ENCODE data around the gene DUSP8. TPM values are rescaled to one million over a fixed set of nuclear protein-coding genes. Genes with fewer than 3 reads are reported as not detected.

The DUSP8 gene
- total and polyA plus RNA-seq, 9 donors: 0.38 to 14.9 (median 1.3) TPM

DNA sequence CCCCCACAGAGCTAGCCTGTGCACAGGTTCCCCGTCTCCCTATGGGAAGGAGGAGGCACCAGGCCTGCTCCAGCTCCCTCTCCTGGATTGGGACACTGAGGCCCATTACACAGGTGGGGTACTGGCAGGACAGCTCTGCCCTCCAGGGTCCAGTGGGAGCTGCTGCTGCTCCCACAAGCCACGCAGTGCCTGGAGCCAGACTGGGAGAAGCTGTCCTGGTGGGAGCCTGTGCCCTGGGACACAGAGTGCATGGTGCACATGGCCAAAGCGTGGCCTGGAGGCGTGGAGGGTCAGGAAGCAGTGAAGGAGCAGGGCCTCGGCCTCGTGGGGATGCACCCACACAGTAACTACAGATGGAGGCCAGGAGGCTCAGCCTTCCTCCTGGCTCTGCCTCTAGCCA lies 27.5 kb downstream of the DUSP8 start:
- intact Hi-C loops (cut with DNase I): no loop called here
- H3K27ac ChIP-seq: no peak overlapping the region

DNA sequence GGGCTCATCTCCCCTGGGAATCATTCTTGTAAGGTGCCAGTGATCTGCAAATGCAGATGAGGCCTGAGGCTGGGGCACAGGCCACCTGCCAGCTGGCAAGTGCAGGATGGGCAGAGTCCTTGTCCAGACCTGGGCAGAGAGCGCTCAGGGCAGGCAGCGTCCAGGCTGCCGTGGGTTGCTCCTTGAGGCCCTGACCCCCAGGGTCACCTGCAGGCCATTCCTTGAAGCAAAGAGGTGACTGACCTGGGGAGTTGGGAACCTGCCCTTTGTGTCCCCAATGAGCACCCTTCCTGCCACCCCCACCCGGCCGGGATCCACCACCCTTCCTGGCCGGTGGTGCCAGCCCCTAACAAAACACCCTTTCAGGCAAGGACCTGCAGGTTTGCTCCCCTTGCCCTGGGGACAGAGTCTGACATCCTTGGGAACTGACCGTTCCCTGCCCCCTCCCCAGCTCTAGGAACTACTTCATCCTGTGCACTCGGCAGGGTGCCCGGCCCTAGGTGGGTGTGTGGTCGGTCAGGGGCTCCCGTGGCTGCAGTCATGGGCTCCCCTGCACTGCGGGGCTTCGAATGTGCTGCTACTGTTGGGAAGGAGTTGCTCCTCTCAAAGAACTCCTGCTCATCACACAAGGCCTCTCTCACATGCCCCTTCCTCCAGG lies 28.3 kb downstream of the DUSP8 start:
- no peak for DNase-seq
- H3K27ac ChIP-seq: no peak overlapping the region
- H3K4me3 ChIP-seq: no peak overlapping the region
- peaks cover 2% of the 10 kb centered on the region for H3K4me1 ChIP-seq (ENCODE audit: insufficient read depth)
- H3K36me3 ChIP-seq: no peaks in the 10 kb centered on the region
- no peaks in the 10 kb centered on the region for H3K9me3 ChIP-seq
- TF ChIP-seq POLR2A (IDR thresholded peaks at IDR 0.05): no peak
- TF ChIP-seq, protein P1, sequence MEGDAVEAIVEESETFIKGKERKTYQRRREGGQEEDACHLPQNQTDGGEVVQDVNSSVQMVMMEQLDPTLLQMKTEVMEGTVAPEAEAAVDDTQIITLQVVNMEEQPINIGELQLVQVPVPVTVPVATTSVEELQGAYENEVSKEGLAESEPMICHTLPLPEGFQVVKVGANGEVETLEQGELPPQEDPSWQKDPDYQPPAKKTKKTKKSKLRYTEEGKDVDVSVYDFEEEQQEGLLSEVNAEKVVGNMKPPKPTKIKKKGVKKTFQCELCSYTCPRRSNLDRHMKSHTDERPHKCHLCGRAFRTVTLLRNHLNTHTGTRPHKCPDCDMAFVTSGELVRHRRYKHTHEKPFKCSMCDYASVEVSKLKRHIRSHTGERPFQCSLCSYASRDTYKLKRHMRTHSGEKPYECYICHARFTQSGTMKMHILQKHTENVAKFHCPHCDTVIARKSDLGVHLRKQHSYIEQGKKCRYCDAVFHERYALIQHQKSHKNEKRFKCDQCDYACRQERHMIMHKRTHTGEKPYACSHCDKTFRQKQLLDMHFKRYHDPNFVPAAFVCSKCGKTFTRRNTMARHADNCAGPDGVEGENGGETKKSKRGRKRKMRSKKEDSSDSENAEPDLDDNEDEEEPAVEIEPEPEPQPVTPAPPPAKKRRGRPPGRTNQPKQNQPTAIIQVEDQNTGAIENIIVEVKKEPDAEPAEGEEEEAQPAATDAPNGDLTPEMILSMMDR (IDR thresholded peaks at IDR 0.05): no peak
- TF ChIP-seq EP300 (IDR thresholded peaks at IDR 0.05): no peak
- H3K27me3 ChIP-seq: peaks cover 6% of the 10 kb centered on the region
- intact Hi-C loops (cut with DNase I): no loop called here
- 59 to 72% (median 70%) methylated on average over 11 to 13 of the region's 13 CpGs for WGBS, 3 donors

More for the DNA sequence above, 27.5 kb downstream of the DUSP8 start:
- no peak overlapping the region for H3K4me3 ChIP-seq
- H3K27me3 ChIP-seq: peaks cover 6% of the 10 kb centered on the region
- H3K4me1 ChIP-seq (ENCODE audit: insufficient read depth): peaks cover 2% of the 10 kb centered on the region
- no peak for DNase-seq
- no peak for TF ChIP-seq POLR2A (IDR thresholded peaks at IDR 0.05)
- TF ChIP-seq, protein P1 (IDR thresholded peaks at IDR 0.05): no peak
- no peak for TF ChIP-seq EP300 (IDR thresholded peaks at IDR 0.05)
- H3K36me3 ChIP-seq: no peaks in the 10 kb centered on the region
- no peaks in the 10 kb centered on the region for H3K9me3 ChIP-seq
- WGBS, 3 donors: 71 to 79% (median 71%) methylated on average over 6 of the region's 6 CpGs

DNA sequence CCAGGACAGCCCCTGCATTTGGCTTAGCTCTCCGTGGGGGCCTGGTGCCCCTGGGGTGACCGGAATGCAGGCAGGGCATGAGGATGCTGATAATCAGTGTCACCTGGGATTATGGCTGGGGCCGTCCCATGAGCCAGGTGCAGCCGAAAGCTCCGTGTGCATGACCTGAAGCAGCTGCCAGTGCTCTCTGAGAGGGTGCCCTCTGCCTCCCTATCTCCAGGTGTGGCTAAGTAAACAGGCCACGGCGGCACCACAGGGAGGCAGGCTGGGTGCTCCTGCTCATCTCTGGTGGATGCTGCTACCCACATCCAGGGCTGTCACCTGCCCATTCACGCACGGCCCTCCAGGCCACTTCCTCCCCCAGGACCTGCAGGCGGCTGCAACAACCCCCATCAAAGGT lies 29.8 kb downstream of the DUSP8 start:
- TF ChIP-seq, protein P1 (IDR thresholded peaks at IDR 0.05): no peak
- TF ChIP-seq EP300 (IDR thresholded peaks at IDR 0.05) (no peak), POLR2A (IDR thresholded peaks at IDR 0.05) (no peak)
- Histone ChIP-seq H3K27ac (no peak overlapping the region), H3K4me1 (ENCODE audit: insufficient read depth) (peaks cover 2% of the 10 kb centered on the region), H3K4me3 (no peak overlapping the region), H3K27me3 (peaks cover 4% of the 10 kb centered on the region), H3K9me3 (no peaks in the 10 kb centered on the region), H3K36me3 (no peaks in the 10 kb centered on the region)
- DNase-seq: no peak
- 53 to 63% (median 59%) methylated on average over 10 of the region's 10 CpGs for WGBS, 3 donors
- intact Hi-C loops (cut with DNase I): no loop called here

DNA sequence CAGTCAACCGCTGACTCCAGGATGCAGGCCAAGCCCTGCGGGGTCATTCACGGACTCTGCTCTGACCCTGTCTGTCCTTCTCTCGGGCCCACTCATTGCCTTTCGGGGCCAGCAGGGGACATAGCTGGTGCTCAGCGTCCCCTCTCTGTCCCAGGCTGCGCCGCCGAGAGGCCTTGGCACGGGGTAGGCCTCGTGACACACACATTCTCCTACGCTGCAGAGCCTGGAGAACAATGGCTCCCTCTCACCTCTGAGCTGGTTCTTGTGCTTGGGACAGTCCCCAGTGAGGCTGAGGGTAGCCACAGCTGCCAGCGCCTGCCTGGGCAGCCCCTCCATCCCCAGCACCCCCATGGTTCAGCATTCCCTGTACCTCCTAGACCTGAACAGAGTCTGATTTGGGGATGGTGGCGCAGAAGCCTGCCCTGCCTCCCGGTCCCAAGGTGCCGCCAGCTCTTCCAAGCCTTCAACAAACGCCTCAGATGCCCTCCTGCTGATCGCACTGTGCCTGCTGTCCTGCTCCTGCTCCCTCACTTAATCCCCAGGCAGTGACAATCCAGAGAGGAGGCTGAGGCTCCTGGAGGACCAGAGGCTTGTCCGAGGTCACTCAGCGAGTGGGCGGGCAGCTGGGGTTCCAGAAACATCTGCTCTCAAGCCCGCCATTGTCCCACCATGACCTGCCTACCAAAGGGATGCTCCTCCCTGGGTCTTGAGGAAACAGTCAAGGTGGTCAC lies 30.4 kb downstream of the DUSP8 start:
- TF ChIP-seq EP300 (IDR thresholded peaks at IDR 0.05): no peak
- no peak for TF ChIP-seq POLR2A (IDR thresholded peaks at IDR 0.05)
- TF ChIP-seq, protein P1 (IDR thresholded peaks at IDR 0.05): no peak
- no peaks in the 10 kb centered on the region for H3K27me3 ChIP-seq
- no peak for DNase-seq
- no peaks in the 10 kb centered on the region for H3K36me3 ChIP-seq
- no peaks in the 10 kb centered on the region for H3K4me1 ChIP-seq (ENCODE audit: insufficient read depth)
- no peak overlapping the region for H3K4me3 ChIP-seq
- no peaks in the 10 kb centered on the region for H3K9me3 ChIP-seq
- intact Hi-C loops (cut with DNase I): no loop called here
- 79 to 80% (median 79%) methylated on average over 22 of the region's 22 CpGs for WGBS, 3 donors
- no peak overlapping the region for H3K27ac ChIP-seq

Data from ovary (tissue), 9 donors.